ENCODE measurements around the gene FEN1. TPM values are rescaled to one million over a fixed set of nuclear protein-coding genes. Genes with fewer than 3 reads are reported as not detected.

Gene FEN1
- total RNA-seq, 1 donor: 9.0 TPM

- Histone ChIP-seq H3K4me2 (ENCODE audit: insufficient read depth, low read length) (peak overlapping the region; percentile 89), H4K20me1 (ENCODE audit: insufficient read depth, low read length) (peaks cover 20% of the 10 kb centered on the region), H2AFZ (ENCODE audit: low read length) (no peak overlapping the region), H3K27ac (ENCODE audit: low read depth, low read length) (no peak overlapping the region), H3K27me3 (ENCODE audit: insufficient read depth, low read length) (no peaks in the 10 kb centered on the region), H3K4me1 (ENCODE audit: insufficient read depth, low read length) (peaks cover 19% of the 10 kb centered on the region), H3K4me3 (ENCODE audit: insufficient read depth, low read length) (no peak overlapping the region), H3K36me3 (ENCODE audit: insufficient read depth, low read length) (no peaks in the 10 kb centered on the region), H3K79me2 (ENCODE audit: insufficient read depth, low read length) (peaks cover 37% of the 10 kb centered on the region), H3K9me3 (ENCODE audit: low read depth, low read length) (no peaks in the 10 kb centered on the region)
- DNase-seq (ENCODE audit: insufficient read length, low spot score, missing footprints): no peak
- TF ChIP-seq CTCF (IDR thresholded peaks at IDR 0.05; ENCODE audit: extremely low read depth, low read depth, low read length): no peak
These were observed 37.1 kb downstream of the FEN1 start for GRCh38 chr11:61829806-61830205.

- Histone ChIP-seq H4K20me1 (ENCODE audit: insufficient read depth, low read length) (peaks cover 20% of the 10 kb centered on the region), H2AFZ (ENCODE audit: low read length) (no peak overlapping the region), H3K4me3 (ENCODE audit: insufficient read depth, low read length) (no peak overlapping the region), H3K4me2 (ENCODE audit: insufficient read depth, low read length) (peak overlapping the region; percentile 89), H3K4me1 (ENCODE audit: insufficient read depth, low read length) (peaks cover 22% of the 10 kb centered on the region), H3K36me3 (ENCODE audit: insufficient read depth, low read length) (no peaks in the 10 kb centered on the region), H3K27ac (ENCODE audit: low read depth, low read length) (no peak overlapping the region), H3K79me2 (ENCODE audit: insufficient read depth, low read length) (peaks cover 37% of the 10 kb centered on the region), H3K27me3 (ENCODE audit: insufficient read depth, low read length) (no peaks in the 10 kb centered on the region), H3K9me3 (ENCODE audit: low read depth, low read length) (no peaks in the 10 kb centered on the region)
- DNase-seq (ENCODE audit: insufficient read length, low spot score, missing footprints): no peak
- no peak for TF ChIP-seq CTCF (IDR thresholded peaks at IDR 0.05; ENCODE audit: extremely low read depth, low read depth, low read length)
These were observed 37.8 kb downstream of the FEN1 start for GRCh38 chr11:61830237-61831105.

- peaks cover 39% of the 10 kb centered on the region for H3K79me2 ChIP-seq (ENCODE audit: insufficient read depth, low read length)
- H4K20me1 ChIP-seq (ENCODE audit: insufficient read depth, low read length): peaks cover 20% of the 10 kb centered on the region
- no peaks in the 10 kb centered on the region for H3K36me3 ChIP-seq (ENCODE audit: insufficient read depth, low read length)
- no peak overlapping the region for H3K27ac ChIP-seq (ENCODE audit: low read depth, low read length)
- H3K27me3 ChIP-seq (ENCODE audit: insufficient read depth, low read length): no peaks in the 10 kb centered on the region
- H3K4me1 ChIP-seq (ENCODE audit: insufficient read depth, low read length): peaks cover 20% of the 10 kb centered on the region
- TF ChIP-seq CTCF (IDR thresholded peaks at IDR 0.05; ENCODE audit: extremely low read depth, low read depth, low read length): no peak
- H3K4me2 ChIP-seq (ENCODE audit: insufficient read depth, low read length): no peak overlapping the region
- no peak overlapping the region for H2AFZ ChIP-seq (ENCODE audit: low read length)
- DNase-seq (ENCODE audit: insufficient read length, low spot score, missing footprints): no peak
- no peaks in the 10 kb centered on the region for H3K9me3 ChIP-seq (ENCODE audit: low read depth, low read length)
- H3K4me3 ChIP-seq (ENCODE audit: insufficient read depth, low read length): no peak overlapping the region
These were observed 39.5 kb downstream of the FEN1 start for GRCh38 chr11:61832207-61832606.

GRCh38 chr11:61832754-61833153 lies 40.0 kb downstream of the FEN1 start:
- no peak overlapping the region for H3K27ac ChIP-seq (ENCODE audit: low read depth, low read length)
- H3K79me2 ChIP-seq (ENCODE audit: insufficient read depth, low read length): peaks cover 39% of the 10 kb centered on the region
- no peak overlapping the region for H3K4me2 ChIP-seq (ENCODE audit: insufficient read depth, low read length)
- H3K4me3 ChIP-seq (ENCODE audit: insufficient read depth, low read length): no peak overlapping the region
- H2AFZ ChIP-seq (ENCODE audit: low read length): no peak overlapping the region
- no peaks in the 10 kb centered on the region for H3K9me3 ChIP-seq (ENCODE audit: low read depth, low read length)
- H3K36me3 ChIP-seq (ENCODE audit: insufficient read depth, low read length): no peaks in the 10 kb centered on the region
- TF ChIP-seq CTCF (IDR thresholded peaks at IDR 0.05; ENCODE audit: extremely low read depth, low read depth, low read length): no peak
- H3K27me3 ChIP-seq (ENCODE audit: insufficient read depth, low read length): no peaks in the 10 kb centered on the region
- no peak for DNase-seq (ENCODE audit: insufficient read length, low spot score, missing footprints)
- H3K4me1 ChIP-seq (ENCODE audit: insufficient read depth, low read length): peaks cover 19% of the 10 kb centered on the region
- peaks cover 20% of the 10 kb centered on the region for H4K20me1 ChIP-seq (ENCODE audit: insufficient read depth, low read length)
